ENCODE measurements around the gene RNF126. TPM values are rescaled to one million over a fixed set of nuclear protein-coding genes. Genes with fewer than 3 reads are reported as not detected.
A peak's percentile ranks its signal among the peaks of the same experiment; 100 is the strongest.
"Not testable (repeated sequence)": the region's sequence is repeated elsewhere in the genome, so short reads cannot be mapped to it uniquely, and the experiment has no call there.

RNF126 gene
- total RNA-seq, 1 donor from 2014 or later: 31.4 TPM

DNA sequence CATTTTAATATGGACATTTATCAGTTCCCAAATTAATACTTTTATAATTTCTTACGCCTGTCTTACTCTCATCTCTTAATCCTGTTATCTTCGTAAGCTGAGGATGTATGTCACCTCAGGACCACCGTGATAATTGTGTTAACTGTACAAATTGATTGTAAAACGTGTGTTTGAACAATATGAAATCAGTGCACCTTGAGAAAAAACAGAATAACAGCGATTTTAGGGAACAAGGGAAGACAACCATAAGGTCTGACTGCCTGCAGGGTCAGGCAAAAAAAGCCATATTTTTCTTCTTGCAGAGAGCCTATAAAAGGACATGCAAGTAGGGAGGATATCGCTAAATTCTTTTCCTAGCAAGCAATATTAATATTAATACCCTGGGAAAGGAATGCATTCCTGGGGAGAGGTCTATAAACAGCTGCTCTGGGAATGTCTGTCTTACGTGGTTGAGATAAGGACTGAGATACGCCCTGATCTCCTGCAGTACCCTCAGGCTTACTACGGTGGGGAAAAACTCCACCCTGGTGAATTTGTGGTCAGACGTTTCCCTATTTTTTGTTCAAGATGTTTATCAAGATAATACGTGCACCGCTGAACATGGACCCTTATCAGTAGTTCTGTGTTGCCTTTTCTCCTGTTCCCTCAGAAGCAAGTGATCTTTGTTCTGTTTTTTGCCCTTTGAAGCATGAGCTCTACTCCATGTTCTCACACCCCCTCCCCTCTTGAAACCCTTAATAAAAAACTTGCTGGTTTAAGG is 5.8 kb upstream of the RNF126 start:
- DNase-seq (ENCODE audit: low spot score); intact Hi-C loops (cut with DNase I): not testable (repeated sequence)

DNA sequence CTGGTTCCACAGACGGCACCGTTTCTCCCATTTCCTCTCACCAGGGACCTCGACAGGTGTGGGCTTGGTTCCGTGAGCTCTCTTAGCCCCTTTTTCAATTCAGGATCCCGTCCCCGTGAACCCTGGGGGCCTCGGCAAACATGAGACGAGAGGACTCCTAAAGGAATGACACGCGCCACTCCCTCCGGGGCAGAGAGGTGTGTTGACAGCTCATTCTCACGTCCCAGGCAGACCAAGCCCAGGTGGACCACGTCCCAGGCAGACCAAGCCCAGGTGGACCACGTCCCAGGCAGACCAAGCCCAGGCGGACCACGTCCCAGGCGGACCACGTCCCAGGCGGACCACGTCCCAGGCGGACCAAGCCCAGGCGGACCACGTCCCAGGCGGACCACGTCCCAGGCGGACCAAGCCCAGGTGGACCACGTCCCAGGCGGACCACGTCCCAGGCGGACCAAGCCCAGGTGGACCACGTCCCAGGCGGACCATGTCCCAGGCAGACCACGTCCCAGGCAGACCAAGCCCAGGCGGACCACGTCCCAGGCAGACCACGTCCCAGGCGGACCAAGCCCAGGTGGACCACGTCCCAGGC is 4.1 kb upstream of the RNF126 start:
- intact Hi-C loops (cut with DNase I); DNase-seq (ENCODE audit: low spot score): not testable (repeated sequence)

GRCh38 chr19:664913-665443 is 2.0 kb upstream of the RNF126 start:
- peak; percentile 91 for DNase-seq (ENCODE audit: low spot score)
- intact Hi-C loops (cut with DNase I): loop anchor here (2.0 to 5.0 kb wide), 2 partner anchors 70 to 93 kb away; partner anchors contain the start of gene BSG

GRCh38 chr19:663682-664117 is 686 bp upstream of the RNF126 start:
- intact Hi-C loops (cut with DNase I): loop anchor here (2.0 to 5.0 kb wide), 2 partner anchors 71 to 91 kb away; partner anchors contain the start of gene BSG

GRCh38 chr19:662207-662961 is 630 bp downstream of the RNF126 start:
- DNase-seq (ENCODE audit: low spot score): no peak
- intact Hi-C loops (cut with DNase I): loop anchor here (5.0 kb wide), 1 partner anchor 90 kb away; the partner anchor contains the start of gene BSG

More at GRCh38 chr19:663682-664117, 686 bp upstream of the RNF126 start:
- DNase-seq (ENCODE audit: low spot score): no peak

DNA sequence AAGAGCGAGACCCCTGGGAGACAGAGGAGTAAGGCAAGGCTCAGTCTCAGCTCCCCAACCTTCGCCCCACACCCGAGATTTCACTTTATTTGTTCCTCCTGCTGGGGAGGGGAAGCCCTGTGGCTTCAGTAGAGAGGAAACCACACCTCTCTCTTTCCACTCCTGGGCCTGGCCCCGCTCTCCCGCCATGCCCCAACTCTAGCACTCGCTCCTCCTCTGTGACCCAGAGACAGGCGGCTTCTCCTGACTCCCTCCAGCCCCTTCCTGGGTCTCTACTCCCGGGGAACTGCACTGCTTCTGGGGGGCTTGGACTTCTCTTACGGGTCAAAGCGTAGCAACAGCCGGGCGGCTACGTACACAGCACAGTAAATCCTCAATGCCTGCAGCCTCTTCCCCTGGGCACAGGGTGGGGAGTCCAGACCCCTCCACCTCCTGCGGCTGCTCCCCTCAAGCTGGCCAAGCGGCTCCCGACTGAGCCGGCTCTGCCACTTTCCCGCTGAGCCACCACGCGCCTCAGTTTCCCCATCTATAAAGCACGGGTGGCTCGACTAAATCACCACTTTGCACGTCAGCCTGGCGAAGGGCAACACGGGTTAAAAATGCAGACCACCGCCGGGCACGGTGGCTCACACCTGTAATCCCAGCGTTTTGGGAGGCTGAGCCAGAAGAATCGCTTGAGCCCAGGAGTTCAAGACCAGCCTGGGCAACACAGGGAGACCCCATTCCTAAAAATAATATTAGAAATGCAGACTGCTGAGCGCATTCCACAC is 1.4 kb downstream of the RNF126 start:
- intact Hi-C loops (cut with DNase I): loop anchor here (5.0 kb wide), 1 partner anchor 89 kb away; the partner anchor contains the start of gene BSG

GRCh38 chr19:660793-661426 is 2.1 kb downstream of the RNF126 start:
- DNase-seq (ENCODE audit: low spot score): no peak
- intact Hi-C loops (cut with DNase I): loop anchor here (5.0 kb wide), 1 partner anchor 89 kb away; the partner anchor contains the start of gene BSG

More for the DNA sequence above, 1.4 kb downstream of the RNF126 start:
- no peak for DNase-seq (ENCODE audit: low spot score)

GRCh38 chr19:658916-659839 is 3.8 kb downstream of the RNF126 start:
- DNase-seq (ENCODE audit: low spot score): no peak
- intact Hi-C loops (cut with DNase I): no loop called here

DNA sequence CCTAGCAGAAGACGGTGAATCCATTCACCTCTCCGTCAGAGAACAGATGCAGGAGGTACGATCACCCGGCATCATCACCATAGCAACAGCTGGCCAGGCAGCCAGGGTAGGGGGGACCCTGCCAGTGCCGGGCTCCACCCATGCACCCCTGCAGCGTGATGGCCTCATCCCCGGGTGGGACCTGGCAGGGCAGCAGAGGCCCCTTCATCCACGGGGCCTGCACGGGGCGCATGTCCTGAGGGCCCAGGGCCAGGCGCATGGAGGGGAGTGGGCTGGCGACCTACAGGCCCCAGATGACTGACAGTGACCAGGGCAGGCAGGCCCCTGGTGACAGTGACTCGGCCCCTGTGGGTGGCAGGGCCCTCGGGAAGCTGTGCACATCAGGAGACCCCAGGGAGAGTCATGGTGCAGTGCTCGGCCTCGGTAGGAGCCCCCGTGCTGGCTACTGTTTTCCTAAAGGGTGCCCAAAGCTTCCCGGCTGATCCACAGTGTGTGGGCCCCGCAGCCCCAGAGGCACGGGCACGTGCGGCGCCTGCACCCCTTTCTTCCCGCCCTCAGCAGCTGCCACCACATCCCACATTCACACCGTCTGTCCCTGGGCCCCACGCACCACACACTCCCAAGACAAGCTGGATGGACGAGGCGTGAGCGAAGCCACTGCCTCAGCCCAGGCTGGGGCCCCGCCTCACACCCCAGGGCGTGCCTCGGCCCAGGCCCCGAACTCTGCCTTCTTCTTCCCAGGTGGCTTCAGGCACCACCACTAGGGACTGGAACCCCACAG is 4.8 kb downstream of the RNF126 start:
- intact Hi-C loops (cut with DNase I): no loop called here
- DNase-seq (ENCODE audit: low spot score): no peak

DNA sequence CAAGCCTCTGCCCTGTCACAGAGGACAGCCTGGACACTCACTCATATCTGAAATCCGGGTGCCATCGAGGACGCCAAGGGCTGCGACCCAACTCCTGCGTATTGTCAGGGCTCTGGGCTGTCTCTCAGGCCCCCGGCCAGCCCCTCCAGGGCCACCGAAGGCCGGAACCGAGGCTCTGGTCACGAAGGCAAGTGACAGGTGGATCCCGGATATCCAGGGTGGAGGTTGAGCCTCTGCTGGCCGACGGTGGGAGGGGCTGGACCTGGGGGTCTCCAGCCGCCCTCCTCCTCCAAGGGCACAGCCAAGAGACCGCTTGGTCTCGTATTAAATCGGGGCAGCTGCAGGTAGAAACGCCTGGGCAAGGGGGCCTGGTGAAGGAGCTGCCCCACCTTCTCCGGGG is 5.4 kb downstream of the RNF126 start:
- intact Hi-C loops (cut with DNase I): no loop called here
- DNase-seq (ENCODE audit: low spot score): no peak

GRCh38 chr19:656751-657559 is 6.1 kb downstream of the RNF126 start:
- DNase-seq (ENCODE audit: low spot score): no peak
- intact Hi-C loops (cut with DNase I): no loop called here

- DNase-seq (ENCODE audit: low spot score): no peak
- intact Hi-C loops (cut with DNase I): no loop called here
Observed at GRCh38 chr19:655691-656090, 7.3 kb downstream of the RNF126 start.

- no peak for DNase-seq (ENCODE audit: low spot score)
Observed at GRCh38 chr19:653425-653824, 9.6 kb downstream of the RNF126 start.

DNA sequence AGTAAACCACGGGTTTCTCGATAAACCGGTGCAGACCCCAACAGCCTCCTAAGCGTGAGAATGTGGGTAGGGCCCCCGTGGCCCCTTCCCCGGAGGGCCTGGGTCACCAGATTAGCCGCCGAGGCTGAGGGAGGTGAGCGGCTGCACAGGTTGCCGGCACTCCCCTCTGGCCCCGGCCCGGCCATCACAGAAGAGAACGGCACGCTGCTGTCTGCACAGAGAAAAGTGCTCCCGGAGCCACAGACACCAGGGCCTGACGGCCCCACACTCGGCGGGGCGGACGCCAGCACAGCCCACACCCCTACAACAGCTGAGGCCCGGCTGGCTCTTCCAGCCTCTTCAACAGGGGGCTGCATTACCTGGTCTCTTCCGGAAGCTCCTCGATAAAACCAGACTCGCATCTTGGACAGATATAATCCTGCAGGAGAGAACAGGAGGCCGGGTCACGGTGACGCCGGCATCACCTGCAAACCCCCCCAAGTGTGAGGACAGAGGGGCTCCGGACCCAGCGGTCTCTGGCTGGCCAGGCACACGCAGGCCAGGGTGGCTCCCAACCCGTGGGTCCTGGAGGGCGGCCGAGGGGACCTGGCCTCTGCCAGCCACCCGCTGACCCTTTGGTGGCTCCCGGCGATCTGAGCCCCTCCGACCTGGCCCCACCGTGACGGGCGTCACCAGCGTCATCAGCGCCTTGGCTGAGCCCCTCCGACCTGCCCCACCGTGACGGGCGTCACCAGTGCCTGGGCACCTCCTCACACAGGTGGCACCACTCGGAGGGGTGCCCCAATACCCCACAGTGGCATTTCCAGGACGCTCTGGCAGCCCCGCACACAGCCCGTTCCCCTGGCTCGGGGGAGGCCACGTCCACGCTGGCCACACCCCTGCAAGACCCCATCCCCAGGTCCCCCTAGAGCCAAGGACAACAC is 10.3 kb downstream of the RNF126 start:
- intact Hi-C loops (cut with DNase I): no loop called here
- DNase-seq (ENCODE audit: low spot score): no peak

More at GRCh38 chr19:653425-653824, 9.6 kb downstream of the RNF126 start:
- intact Hi-C loops (cut with DNase I): no loop called here

DNA sequence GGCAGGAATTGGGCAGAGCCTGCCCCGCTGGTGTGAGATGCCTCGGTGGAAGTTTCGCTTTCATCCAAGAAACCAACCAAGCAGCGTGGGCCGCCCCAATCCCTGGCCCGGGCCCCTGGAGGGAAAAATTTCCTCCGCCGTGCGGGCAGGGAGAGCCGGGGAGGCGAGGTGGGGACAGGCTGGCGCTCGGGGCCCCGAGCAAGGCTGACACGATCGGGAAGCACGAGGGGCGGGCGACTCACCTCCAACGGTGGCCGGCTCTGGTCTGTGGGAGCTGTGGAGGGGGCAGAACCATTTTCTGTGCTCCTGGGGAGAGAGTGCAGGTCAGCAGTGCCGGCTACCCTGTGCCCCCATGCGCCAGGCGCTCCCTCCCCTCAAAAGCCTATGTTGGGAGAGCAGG is 11.0 kb downstream of the RNF126 start:
- intact Hi-C loops (cut with DNase I): no loop called here
- no peak for DNase-seq (ENCODE audit: low spot score)
